Activated T-cell treated with anti-CD3 and anti-CD28 coated beads, Interleukin-2, amount 50 U/mL, for 1 hour (primary cell): ENCODE results near the gene RGS12.

Experiments used
- DNase-seq: peaks from one replicate; pipeline ENCODE4 v3.0.0-alpha.2; 2020

Gene RGS12

DNA sequence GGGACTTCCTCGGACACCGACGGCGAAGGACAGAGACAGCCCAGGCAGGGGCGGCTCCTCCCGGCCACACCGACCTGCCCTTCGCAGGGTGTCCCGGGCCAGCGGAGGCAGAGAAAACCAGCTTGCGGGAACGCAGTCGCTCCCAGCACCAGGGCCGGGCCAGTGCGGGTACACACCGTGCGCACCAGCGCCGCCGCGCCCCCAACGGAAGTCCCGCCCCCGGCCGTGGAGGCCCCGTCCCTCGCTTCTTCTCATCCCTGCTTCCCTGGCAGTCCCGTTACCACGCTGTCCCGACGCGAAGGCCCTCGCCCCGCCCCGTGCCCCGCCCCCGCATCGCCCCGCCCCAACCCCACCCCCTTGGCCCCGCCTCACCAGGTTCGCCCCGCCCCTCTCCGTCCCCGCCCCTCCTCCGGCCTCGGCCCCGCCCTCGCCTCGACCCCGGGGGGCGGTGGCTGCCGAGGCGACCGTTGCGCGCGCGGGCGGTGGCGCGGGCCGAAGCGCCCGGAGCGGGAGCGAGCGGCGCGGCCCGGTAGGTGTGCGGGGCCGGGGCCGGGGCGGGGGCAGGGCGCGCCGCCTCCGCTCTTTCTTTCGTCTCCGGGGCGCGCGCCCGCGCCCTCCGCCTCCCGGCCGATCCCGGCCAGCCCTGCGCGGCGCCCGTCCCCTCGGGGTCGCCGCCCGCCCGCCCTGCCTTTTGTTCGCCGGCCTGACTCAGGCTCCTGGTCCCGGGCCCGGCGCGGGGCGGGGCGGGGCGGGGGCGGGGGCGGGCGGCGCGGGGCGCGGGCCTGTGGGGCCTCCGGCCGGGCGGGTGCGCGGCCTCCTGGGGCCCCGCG lies at the start of gene RGS12:
Gene RGS12 (plus strand): TSS at position 451 of the 830 bp plus-strand sequence. CDS start 23,150 bp downstream, outside the sequence.
- peak; percentile 88 for DNase-seq

DNA sequence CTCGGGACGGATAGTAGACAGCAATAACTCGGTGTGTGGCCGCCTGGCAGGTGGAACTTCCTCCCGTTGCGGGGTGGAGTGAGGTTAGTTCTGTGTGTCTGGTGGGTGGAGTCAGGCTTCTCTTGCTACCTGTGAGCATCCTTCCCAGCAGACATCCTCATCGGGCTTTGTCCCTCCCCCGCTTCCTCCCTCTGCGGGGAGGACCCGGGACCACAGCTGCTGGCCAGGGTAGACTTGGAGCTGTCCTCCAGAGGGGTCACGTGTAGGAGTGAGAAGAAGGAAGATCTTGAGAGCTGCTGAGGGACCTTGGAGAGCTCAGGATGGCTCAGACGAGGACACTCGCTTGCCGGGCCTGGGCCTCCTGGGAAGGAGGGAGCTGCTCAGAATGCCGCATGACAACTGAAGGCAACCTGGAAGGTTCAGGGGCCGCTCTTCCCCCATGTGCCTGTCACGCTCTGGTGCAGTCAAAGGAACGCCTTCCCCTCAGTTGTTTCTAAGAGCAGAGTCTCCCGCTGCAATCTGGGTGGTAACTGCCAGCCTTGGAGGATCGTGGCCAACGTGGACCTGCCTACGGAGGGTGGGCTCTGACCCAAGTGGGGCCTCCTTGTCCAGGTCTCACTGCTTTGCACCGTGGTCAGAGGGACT lies 49.6 kb upstream of the RGS12 start:
- no peak for DNase-seq

DNA sequence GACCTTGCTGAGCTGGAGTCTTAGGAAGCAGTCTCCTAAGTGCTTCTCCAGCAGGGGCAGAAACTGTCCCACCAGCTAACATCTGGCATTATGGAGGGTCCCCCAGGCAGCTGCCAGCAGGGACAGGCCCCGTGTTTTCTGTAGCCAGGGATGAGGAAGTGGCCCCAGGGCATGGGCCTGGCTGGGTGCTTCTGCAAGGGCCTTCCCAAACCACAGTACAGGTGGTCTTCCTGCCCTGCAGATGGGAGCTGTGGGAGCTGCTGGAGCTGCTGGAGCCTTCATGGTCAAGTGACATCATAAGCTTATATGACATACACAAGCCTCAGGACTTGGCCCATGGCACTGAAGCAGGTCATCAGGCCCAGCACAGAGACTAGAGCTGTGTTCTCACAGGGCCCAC lies 48.8 kb upstream of the RGS12 start:
- DNase-seq = no peak

DNA sequence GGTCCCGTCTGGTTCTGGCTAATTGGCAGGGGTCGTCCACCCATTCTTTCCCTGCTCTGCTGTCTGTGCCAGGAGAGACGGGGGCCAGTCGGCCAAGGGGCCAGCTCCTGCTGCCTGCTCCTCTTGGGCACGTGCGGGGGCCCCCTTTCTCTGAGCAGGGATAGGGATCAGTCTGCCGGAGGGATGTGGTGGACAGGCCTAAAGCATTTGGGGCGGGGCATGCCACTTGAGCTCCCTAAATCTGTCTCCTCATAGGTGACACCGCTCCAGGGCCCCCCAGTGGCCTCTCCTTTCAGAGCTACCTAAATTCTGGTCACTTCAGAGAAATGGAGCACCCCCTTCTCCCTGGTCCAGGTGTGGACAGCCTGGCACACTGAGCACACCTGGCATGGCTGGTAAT lies 48.1 kb upstream of the RGS12 start:
- DNase-seq = no peak

DNA sequence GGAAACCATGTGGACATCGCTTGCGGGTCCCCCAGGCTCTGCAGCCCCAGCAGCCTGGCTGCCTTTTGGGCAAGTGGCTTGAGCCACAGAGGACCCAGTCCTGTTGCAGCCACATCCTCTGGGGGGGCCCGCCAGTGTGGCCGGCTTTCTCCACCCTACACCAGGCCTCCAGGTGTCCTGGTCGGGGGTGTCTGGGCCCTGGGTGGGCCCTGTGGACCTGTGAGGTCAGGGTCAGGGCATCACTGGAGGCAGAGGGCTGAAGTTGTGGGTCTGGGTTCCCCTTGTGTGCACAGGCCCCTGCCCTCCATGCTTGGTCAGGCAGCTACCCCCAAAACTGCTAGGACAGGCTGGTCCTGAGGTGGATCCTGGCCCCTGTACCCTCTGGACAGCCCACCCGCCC lies 47.1 kb upstream of the RGS12 start:
- DNase-seq = no peak

DNA sequence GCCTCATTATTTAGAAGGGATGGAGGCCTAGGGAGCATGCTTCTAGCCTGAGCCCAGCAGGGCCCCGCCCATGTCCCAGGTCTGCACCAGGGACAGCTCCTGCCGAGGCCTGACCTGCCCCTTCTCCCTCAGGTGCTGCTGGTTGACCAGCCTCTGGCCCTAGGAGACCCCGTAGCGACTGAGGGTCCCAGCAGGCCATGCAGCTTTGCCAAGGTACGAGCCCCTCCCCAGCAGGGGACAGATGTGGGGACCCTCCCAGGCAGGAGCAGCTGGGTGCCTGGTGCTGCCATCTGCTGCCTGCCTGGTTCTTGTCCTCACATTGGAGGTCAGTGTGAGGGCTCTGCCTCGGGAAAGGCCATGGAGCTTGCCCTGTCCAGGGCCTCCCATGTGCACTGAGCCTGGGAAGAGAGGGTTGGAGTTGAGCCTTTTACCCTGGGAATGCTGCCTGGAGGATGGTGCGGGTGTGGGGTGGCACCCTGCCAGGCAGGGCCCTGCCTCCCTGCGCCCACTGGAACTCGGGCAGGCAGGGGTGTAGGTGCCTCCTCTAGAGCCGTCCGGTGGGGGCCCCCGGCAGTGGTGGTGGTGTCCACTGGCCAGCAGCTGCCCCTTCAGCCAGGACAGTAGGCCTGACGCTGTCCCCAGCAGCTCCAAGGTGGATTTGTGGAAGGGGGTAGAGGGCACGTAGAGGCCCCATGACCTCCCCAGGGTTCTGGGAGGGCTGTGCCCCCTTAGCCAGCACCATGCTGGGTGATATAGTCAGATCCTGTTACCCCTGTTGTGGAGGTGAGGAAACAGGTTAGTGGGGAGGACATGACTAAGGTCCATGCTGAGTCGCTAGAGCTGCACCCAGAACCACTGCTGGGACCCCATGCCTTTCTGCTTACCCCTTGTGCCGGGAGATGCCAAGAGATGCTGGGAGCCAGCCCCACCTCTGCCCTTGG lies 46.1 kb upstream of the RGS12 start:
- no peak for DNase-seq

DNA sequence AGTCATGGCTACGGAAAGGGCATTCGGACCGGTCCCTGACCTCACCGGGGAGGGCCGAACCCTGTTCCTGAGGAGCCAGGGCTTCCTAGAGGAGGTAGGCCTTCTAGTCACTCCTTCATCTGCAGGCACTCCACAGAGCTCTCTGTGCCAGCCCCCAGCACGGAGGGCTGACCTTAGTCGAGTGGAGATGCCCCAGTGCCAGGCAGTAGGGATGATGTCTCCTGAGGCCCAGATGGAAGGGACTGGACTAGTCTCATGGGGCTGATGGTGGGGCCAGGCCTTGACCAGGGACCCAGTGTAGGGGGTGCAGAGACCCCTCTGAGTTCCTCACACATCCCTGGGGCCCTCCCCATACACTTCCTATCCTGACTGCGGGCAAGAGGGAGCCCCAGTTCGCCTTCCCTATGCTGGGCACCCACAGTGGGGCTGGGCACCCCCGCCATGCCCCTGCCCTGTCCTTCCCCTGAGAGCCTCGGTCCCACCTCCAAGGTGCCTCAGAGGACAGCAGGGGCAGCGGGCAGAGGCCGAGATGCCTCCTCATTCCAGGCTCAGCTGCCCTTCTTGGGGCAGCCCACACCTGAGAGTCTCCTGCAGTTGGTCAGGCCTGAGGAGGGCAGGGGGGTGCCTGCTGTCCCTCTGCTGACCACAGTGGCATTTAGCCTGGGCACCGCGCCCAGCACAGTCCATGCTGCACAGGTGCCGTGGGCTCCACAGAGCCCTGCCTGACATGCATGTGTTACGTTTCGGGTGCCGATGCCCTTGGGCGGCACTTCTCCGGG lies 45.2 kb upstream of the RGS12 start:
- no peak for DNase-seq

DNA sequence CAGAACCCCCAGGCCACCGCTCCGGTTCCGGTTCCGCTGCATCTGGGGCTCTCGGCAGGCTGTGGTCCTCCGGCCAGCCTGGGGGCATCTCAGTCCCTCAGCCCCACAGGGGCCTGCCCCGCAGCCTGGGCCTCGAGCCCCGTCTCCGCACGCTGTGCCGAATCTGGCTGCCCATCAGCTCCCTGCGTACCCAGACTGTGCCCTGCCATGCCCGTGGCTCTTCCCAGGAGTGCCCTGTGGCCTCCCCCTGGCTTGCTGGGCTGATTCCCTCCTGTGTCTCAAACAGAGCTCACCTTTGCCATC lies 44.7 kb upstream of the RGS12 start:
- DNase-seq = no peak

- DNase-seq = no peak
Measured at GRCh38 chr4:3248811-3249661, 43.8 kb upstream of the RGS12 start, which contains the start of gene MSANTD1. TSS of gene MSANTD1 (plus strand) at chr4:3249159. CDS start at chr4:3249223, 64 bp downstream.

DNA sequence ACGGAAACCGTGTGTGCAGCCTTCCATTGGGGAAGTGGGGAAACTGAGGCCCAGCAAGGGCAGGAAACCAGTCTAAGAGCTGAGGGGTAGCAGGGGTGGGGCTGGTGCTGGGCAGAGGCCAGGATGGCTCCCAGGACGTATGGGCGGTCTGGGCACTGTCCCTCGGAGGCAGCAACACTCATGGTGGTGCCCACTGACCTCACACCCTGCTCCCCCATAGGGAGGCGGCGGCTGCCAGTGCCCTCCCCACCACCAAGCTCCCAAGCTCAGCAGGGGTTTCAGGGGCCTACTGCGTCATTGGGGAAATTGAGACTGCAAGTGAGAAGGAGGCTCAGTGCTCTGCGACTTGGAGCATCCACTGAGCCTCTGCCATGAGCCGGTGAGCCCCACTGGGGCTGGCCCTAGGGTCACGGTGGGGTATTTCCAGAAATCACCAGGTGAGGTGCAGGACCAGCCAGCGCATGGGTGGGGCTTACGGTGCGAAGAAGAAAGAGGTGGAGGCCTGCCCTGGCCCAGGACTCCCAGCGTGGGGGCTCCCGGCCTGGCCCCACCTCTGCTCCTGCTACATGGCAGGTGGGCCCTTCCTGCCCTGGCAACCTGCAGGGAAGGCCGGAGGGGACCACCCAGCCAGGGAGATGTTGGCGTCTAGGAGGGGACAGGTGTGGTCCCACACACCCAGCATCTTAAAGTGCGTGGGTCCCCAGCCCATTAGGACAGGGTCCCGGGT lies 42.9 kb upstream of the RGS12 start:
- DNase-seq = no peak

DNA sequence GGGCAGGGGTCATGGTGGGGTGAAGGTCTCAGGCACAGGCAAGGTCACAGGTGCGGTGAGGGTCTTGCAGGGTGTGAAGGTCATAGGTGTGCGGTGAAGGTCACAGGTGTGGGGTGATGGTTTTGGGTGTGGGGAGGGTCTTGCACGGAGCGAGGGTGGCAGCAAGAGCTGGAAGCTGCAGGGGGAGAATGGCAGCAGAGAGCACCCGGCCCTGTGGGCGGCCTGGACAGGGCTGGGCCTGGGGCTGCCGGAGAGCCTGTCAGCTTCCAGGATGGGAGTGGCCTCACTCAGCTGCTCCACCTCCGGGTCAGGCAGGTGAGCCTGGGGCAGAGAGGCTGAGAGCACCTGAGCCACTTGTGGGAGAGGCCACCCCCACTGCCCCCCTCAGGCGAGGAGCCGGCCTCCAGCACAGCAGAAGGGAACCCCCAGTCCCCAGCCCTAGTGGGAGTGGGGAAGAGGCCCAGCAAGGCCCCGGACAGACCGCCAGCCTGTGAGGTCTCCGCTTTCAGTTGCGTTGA lies 42.3 kb upstream of the RGS12 start:
- DNase-seq = no peak

DNA sequence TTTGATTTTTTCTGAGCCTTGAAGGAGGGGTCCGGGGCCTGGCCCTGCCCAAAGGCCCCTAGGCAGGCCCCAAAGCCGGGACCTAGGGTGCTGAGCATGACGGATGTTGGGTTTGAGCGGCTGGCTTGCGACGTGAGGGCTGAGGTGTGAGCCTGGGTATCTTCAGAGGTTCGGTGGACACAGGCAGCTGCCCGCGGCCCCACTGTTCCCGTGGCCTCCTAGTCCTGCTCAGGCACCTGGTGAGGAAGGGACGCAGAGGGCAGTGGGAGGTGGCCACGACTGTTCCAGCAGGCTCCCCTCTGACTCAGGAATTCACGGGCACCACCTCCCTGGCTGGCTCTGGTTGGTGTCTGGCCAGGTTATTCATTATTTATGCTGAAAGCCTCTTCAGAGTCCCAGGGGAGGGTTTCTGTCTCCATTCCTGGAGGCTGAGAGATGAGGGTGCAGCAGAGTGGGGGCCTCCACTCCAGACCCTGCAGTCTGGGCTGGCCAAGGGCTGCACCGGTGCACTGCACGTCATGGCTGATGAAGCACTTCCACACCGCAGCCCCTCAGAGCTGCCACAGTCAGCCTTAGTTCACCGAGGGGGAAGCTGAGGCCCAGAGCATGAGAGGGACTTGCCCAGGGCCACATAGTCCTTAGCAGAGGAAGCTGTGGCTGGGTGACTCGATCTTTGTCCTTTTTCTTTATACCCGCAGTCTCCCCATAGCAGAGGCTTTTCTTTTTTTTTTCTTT lies 41.7 kb upstream of the RGS12 start:
- no peak for DNase-seq

DNA sequence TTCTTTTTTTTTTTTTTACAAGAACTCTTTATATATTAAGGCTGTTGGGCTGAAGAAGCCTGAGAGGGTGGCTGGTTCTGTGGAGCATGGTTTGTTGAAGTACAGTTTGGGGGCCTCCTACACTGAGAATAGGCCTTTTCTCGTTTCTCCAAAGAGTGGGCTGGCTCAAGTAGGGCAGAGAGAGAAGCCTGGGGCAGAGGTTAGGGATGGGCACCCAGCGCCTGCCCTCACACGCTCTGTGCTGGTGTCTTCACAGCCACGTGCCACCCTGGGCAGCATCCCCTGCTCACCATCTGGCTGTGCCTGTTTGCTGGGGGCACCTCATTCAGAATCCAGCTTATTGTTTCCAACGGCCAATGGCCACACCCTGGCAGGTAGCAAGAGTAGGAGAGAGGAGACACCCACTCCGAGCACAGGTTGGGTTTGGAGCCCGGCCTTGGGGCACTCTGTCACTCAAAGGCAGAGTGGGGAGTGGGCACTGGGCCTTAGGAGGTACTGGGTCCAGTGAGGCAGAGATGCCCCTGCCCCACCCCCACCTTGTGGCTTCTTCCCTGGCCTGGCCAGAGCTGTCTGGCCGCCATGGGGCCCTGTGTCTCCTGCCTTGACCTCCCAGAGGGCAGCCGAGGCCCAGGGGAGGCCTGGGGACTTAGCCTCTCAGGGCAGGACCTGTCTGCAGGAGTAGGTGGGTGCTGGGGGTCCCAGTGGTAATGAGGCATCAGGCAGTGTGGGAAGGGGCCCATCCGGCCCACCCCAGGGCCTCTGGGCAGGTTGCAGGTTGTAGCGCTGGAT lies 40.9 kb upstream of the RGS12 start:
- no peak for DNase-seq

GRCh38 chr4:3252480-3252828 lies 40.4 kb upstream of the RGS12 start:
- no peak for DNase-seq

DNA sequence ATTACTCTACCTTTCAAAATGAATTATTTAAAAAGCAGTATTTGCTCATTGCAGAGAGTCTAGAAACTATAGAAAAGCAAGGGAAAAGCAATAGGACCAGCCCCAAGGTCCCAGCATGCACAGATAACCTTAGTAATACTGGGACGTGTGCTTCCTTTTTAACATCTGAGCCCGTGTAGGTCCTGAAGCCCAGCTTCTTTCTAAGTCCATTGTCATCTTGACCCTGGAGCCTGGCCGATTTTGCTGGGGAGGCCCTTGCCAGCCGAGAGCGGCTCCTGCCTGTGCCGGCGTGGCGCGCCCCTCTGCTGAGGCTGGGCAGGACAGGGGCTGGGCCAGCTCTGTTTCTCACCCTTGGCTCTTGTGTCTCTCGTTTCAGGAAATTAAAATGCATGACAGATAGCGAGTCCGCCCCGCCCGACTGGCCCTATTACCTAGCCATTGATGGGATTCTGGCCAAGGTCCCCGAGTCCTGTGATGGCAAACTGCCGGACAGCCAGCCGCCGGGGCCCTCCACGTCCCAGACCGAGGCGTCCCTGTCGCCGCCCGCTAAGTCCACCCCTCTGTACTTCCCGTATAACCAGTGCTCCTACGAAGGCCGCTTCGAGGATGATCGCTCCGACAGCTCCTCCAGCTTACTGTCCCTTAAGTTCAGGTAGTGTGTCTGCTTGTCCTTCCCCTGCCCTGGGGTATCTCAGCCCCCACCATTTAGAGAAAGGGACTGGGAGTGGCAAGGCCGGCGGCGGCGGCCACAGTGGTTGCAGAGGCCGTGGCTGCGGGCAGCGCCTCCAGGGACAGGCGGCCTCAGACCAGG lies 39.8 kb upstream of the RGS12 start:
- DNase-seq = peak; percentile 6

- DNase-seq = peak; percentile 8
Measured at GRCh38 chr4:3253808-3254207, 39.0 kb upstream of the RGS12 start.

GRCh38 chr4:3254302-3255131 lies 38.3 kb upstream of the RGS12 start:
- peak; percentile 6 for DNase-seq
